ENCODE results near the gene TFR2.
"Not testable (repeated sequence)": the region's sequence is repeated elsewhere in the genome, so short reads cannot be mapped to it uniquely, and the experiment has no call there.

Gene TFR2

GRCh38 chr7:100675105-100675451, 33.7 kb upstream of the TFR2 start:
- ATAC-seq (replicated peaks; ENCODE audit: extremely low read depth, poor library complexity, severe bottlenecking) (peak; percentile 7), DNase-seq (ENCODE audit: low spot score in 2 of 2) (peak in 1 of 2 donors; percentile 31)
- H3K36me3 Mint-ChIP-seq (ENCODE audit: insufficient read depth) = peaks cover 44% of the 10 kb centered on the region
- no peaks in the 10 kb centered on the region for H3K9me3 Mint-ChIP-seq
- H3K27me3 Mint-ChIP-seq = no peaks in the 10 kb centered on the region
- peaks cover 21% of the 10 kb centered on the region for H3K4me1 Mint-ChIP-seq
- peak overlapping the region; percentile 95 for H3K27ac Mint-ChIP-seq (ENCODE audit: low read depth)
- H3K4me3 Mint-ChIP-seq = peak overlapping the region; percentile 98

- H3K36me3 Mint-ChIP-seq (ENCODE audit: insufficient read depth) = peaks cover 40% of the 10 kb centered on the region
- DNase-seq (ENCODE audit: low spot score in 2 of 2) = no peak
- H3K4me3 Mint-ChIP-seq = peak overlapping the region; percentile 98
- peaks cover 18% of the 10 kb centered on the region for H3K4me1 Mint-ChIP-seq
- no peaks in the 10 kb centered on the region for H3K27me3 Mint-ChIP-seq
- no peaks in the 10 kb centered on the region for H3K9me3 Mint-ChIP-seq
- peak overlapping the region; percentile 95 for H3K27ac Mint-ChIP-seq (ENCODE audit: low read depth)
- no peak for ATAC-seq (replicated peaks; ENCODE audit: extremely low read depth, poor library complexity, severe bottlenecking)
Measured at GRCh38 chr7:100674411-100675104, 33.2 kb upstream of the TFR2 start.

- no peaks in the 10 kb centered on the region for H3K27me3 Mint-ChIP-seq
- H3K36me3 Mint-ChIP-seq (ENCODE audit: insufficient read depth) = peaks cover 38% of the 10 kb centered on the region
- H3K4me1 Mint-ChIP-seq = peaks cover 12% of the 10 kb centered on the region
- H3K27ac Mint-ChIP-seq (ENCODE audit: low read depth) = peak overlapping the region; percentile 95
- H3K4me3 Mint-ChIP-seq = peak overlapping the region; percentile 98
- ATAC-seq (replicated peaks; ENCODE audit: extremely low read depth, poor library complexity, severe bottlenecking) = no peak
- DNase-seq (ENCODE audit: low spot score in 2 of 2) = peak; percentile 37 to 41
- H3K9me3 Mint-ChIP-seq = no peaks in the 10 kb centered on the region
Measured at GRCh38 chr7:100673942-100674410, 32.6 kb upstream of the TFR2 start.

- peaks cover 12% of the 10 kb centered on the region for H3K4me1 Mint-ChIP-seq
- H3K9me3 Mint-ChIP-seq = no peaks in the 10 kb centered on the region
- peak; percentile 57 for ATAC-seq (replicated peaks; ENCODE audit: extremely low read depth, poor library complexity, severe bottlenecking)
- H3K27me3 Mint-ChIP-seq = no peaks in the 10 kb centered on the region
- peaks cover 38% of the 10 kb centered on the region for H3K36me3 Mint-ChIP-seq (ENCODE audit: insufficient read depth)
- peak within 1 kb of the TSS; percentile 98 for H3K4me3 Mint-ChIP-seq
- peak; percentile 94 to 95 for DNase-seq (ENCODE audit: low spot score in 2 of 2)
- H3K27ac Mint-ChIP-seq (ENCODE audit: low read depth) = peak within 1 kb of the TSS; percentile 95
Measured at GRCh38 chr7:100673302-100673941, 32.1 kb upstream of the TFR2 start, which contains the start of gene GNB2. Gene GNB2, plus strand, starts transcription at chr7:100673740. Its CDS starts 2,526 bp downstream, at chr7:100676266.

GRCh38 chr7:100671353-100672327, 30.3 kb upstream of the TFR2 start:
- Mint-ChIP-seq H3K27ac (ENCODE audit: low read depth) (peak overlapping the region; percentile 13), H3K27me3 (peaks cover 10% of the 10 kb centered on the region), H3K4me1 (peaks cover 10% of the 10 kb centered on the region), H3K9me3 (no peaks in the 10 kb centered on the region), H3K4me3 (no peak overlapping the region), H3K36me3 (ENCODE audit: insufficient read depth) (peaks cover 26% of the 10 kb centered on the region)
- DNase-seq (ENCODE audit: low spot score in 2 of 2) (no peak), ATAC-seq (replicated peaks; ENCODE audit: extremely low read depth, poor library complexity, severe bottlenecking) (no peak)

GRCh38 chr7:100670074-100670473, 28.7 kb upstream of the TFR2 start:
- no peak for DNase-seq (ENCODE audit: low spot score in 2 of 2)
- H3K36me3 Mint-ChIP-seq (ENCODE audit: insufficient read depth) = peaks cover 19% of the 10 kb centered on the region
- H3K9me3 Mint-ChIP-seq = no peaks in the 10 kb centered on the region
- H3K27ac Mint-ChIP-seq (ENCODE audit: low read depth) = no peak overlapping the region
- H3K4me1 Mint-ChIP-seq = peaks cover 6% of the 10 kb centered on the region
- ATAC-seq (replicated peaks; ENCODE audit: extremely low read depth, poor library complexity, severe bottlenecking) = no peak
- no peak overlapping the region for H3K4me3 Mint-ChIP-seq
- peaks cover 10% of the 10 kb centered on the region for H3K27me3 Mint-ChIP-seq

- ATAC-seq (replicated peaks; ENCODE audit: extremely low read depth, poor library complexity, severe bottlenecking); H3K4me1 Mint-ChIP-seq; H3K4me3 Mint-ChIP-seq; H3K27ac Mint-ChIP-seq (ENCODE audit: low read depth); H3K9me3 Mint-ChIP-seq; DNase-seq (ENCODE audit: low spot score in 2 of 2); H3K27me3 Mint-ChIP-seq: not testable (repeated sequence)
- peaks cover 12% of the 10 kb centered on the region for H3K36me3 Mint-ChIP-seq (ENCODE audit: insufficient read depth)
Measured at GRCh38 chr7:100669106-100669505, 27.8 kb upstream of the TFR2 start.

- Mint-ChIP-seq H3K36me3 (ENCODE audit: insufficient read depth) (peaks cover 6% of the 10 kb centered on the region), H3K4me3 (no peak overlapping the region), H3K4me1 (peaks cover 1% of the 10 kb centered on the region), H3K9me3 (no peaks in the 10 kb centered on the region), H3K27ac (ENCODE audit: low read depth) (no peak overlapping the region), H3K27me3 (peaks cover 10% of the 10 kb centered on the region)
- DNase-seq (ENCODE audit: low spot score in 2 of 2) = no peak
- no peak for ATAC-seq (replicated peaks; ENCODE audit: extremely low read depth, poor library complexity, severe bottlenecking)
Measured at GRCh38 chr7:100668069-100668449, 26.7 kb upstream of the TFR2 start.

- Mint-ChIP-seq H3K4me3 (no peak overlapping the region), H3K4me1 (no peaks in the 10 kb centered on the region), H3K27ac (ENCODE audit: low read depth) (no peak overlapping the region), H3K36me3 (ENCODE audit: insufficient read depth) (peaks cover 2% of the 10 kb centered on the region), H3K9me3 (no peaks in the 10 kb centered on the region), H3K27me3 (peaks cover 10% of the 10 kb centered on the region)
- no peak for ATAC-seq (replicated peaks; ENCODE audit: extremely low read depth, poor library complexity, severe bottlenecking)
- no peak for DNase-seq (ENCODE audit: low spot score in 2 of 2)
Measured at GRCh38 chr7:100667331-100668068, 26.1 kb upstream of the TFR2 start.

- no peak for DNase-seq (ENCODE audit: low spot score in 2 of 2)
- H3K36me3 Mint-ChIP-seq (ENCODE audit: insufficient read depth) = peaks cover 1% of the 10 kb centered on the region
- no peaks in the 10 kb centered on the region for H3K4me1 Mint-ChIP-seq
- ATAC-seq (replicated peaks; ENCODE audit: extremely low read depth, poor library complexity, severe bottlenecking) = no peak
- H3K27ac Mint-ChIP-seq (ENCODE audit: low read depth) = no peak overlapping the region
- no peak overlapping the region for H3K4me3 Mint-ChIP-seq
- no peaks in the 10 kb centered on the region for H3K9me3 Mint-ChIP-seq
- H3K27me3 Mint-ChIP-seq = peaks cover 10% of the 10 kb centered on the region
Measured at GRCh38 chr7:100665168-100665726, 23.9 kb upstream of the TFR2 start.

- not testable (repeated sequence) for H3K36me3 Mint-ChIP-seq (ENCODE audit: insufficient read depth); DNase-seq (ENCODE audit: low spot score in 2 of 2); H3K4me3 Mint-ChIP-seq; ATAC-seq (replicated peaks; ENCODE audit: extremely low read depth, poor library complexity, severe bottlenecking); H3K4me1 Mint-ChIP-seq; H3K27ac Mint-ChIP-seq (ENCODE audit: low read depth); H3K9me3 Mint-ChIP-seq
- H3K27me3 Mint-ChIP-seq = peaks cover 22% of the 10 kb centered on the region
Measured at GRCh38 chr7:100662194-100662776, 20.9 kb upstream of the TFR2 start.

All from central memory CD8-positive, alpha-beta T cell (primary cell).